ENCODE measurements around the gene ST8SIA4.

The ST8SIA4 gene

GRCh38 chr5:100794218-100794617, 108.9 kb downstream of the ST8SIA4 start:
- ATAC-seq = no peak
- TF ChIP-seq GLIS3 (CRISPR knock-in tag; IDR thresholded peaks at IDR 0.05) = no peak
- TF ChIP-seq BACH2 (CRISPR knock-in tag; IDR thresholded peaks at IDR 0.05; ENCODE audit: borderline replicate concordance) = no peak

GRCh38 chr5:100792781-100793180, 110.3 kb downstream of the ST8SIA4 start:
- no peak for ATAC-seq
- no peak for TF ChIP-seq GLIS3 (CRISPR knock-in tag; IDR thresholded peaks at IDR 0.05)
- TF ChIP-seq ZC3H10 (CRISPR knock-in tag; IDR thresholded peaks at IDR 0.05) = no peak
- TF ChIP-seq POU6F1 (CRISPR knock-in tag; IDR thresholded peaks at IDR 0.05; ENCODE audit: borderline replicate concordance, low read depth) = no peak
- no peak for TF ChIP-seq PPARA (CRISPR knock-in tag; IDR thresholded peaks at IDR 0.05; ENCODE audit: borderline replicate concordance)
- TF ChIP-seq CREB5 (CRISPR knock-in tag; IDR thresholded peaks at IDR 0.05; ENCODE audit: low read depth) = no peak
- TF ChIP-seq ZFP30 (CRISPR knock-in tag; IDR thresholded peaks at IDR 0.05) = no peak
- no peak for TF ChIP-seq SNAI2 (CRISPR knock-in tag; IDR thresholded peaks at IDR 0.05)
- TF ChIP-seq ESRRG (CRISPR knock-in tag; IDR thresholded peaks at IDR 0.05) = no peak

GRCh38 chr5:100791391-100791790, 111.7 kb downstream of the ST8SIA4 start:
- ATAC-seq = no peak

GRCh38 chr5:100790951-100791350, 112.1 kb downstream of the ST8SIA4 start:
- TF ChIP-seq BACH2 (CRISPR knock-in tag; IDR thresholded peaks at IDR 0.05; ENCODE audit: borderline replicate concordance) (no peak), ISL1 (CRISPR knock-in tag; IDR thresholded peaks at IDR 0.05) (no peak), TCF4 (CRISPR knock-in tag; IDR thresholded peaks at IDR 0.05; ENCODE audit: borderline replicate concordance) (no peak), CSDC2 (CRISPR knock-in tag; IDR thresholded peaks at IDR 0.05) (no peak), ARNTL (CRISPR knock-in tag; IDR thresholded peaks at IDR 0.05; ENCODE audit: borderline replicate concordance, low read depth) (no peak), RARB (CRISPR knock-in tag; IDR thresholded peaks at IDR 0.05) (no peak), ZNF565 (CRISPR knock-in tag; conservative IDR thresholded peaks at IDR 0.05; ENCODE audit: low read depth) (no peak), OSR1 (CRISPR knock-in tag; IDR thresholded peaks at IDR 0.05) (no peak), ZC3H10 (CRISPR knock-in tag; IDR thresholded peaks at IDR 0.05) (no peak), CSRNP3 (CRISPR knock-in tag; IDR thresholded peaks at IDR 0.05) (no peak), ZFP30 (CRISPR knock-in tag; IDR thresholded peaks at IDR 0.05) (no peak), TSHZ2 (CRISPR knock-in tag; IDR thresholded peaks at IDR 0.05) (no peak), ESRRG (CRISPR knock-in tag; IDR thresholded peaks at IDR 0.05) (no peak), PATZ1 (CRISPR knock-in tag; IDR thresholded peaks at IDR 0.05; ENCODE audit: borderline replicate concordance) (no peak), ZNF70 (CRISPR knock-in tag; IDR thresholded peaks at IDR 0.05) (no peak), PPARA (CRISPR knock-in tag; IDR thresholded peaks at IDR 0.05; ENCODE audit: borderline replicate concordance) (no peak)
- ATAC-seq = no peak

More at GRCh38 chr5:100791391-100791790, 111.7 kb downstream of the ST8SIA4 start:
- TF ChIP-seq OSR1 (CRISPR knock-in tag; IDR thresholded peaks at IDR 0.05) = no peak

Data from SK-N-SH treated with all-trans-retinoic acid at 6 μM for 48 hours (cell line).